GM19043 (cell line): Measurements from ENCODE around the gene RO60.
A peak's percentile ranks its signal among the peaks of the same experiment; 100 is the strongest.

ENCODE experiments used
- ATAC-seq: cut with Tn5 transposase; IDR thresholded peaks from one replicate; pipeline ENCODE4 v1.9.1; 2021; ENCODE audit warnings: low read depth; ENCODE audit not compliant: unreplicated experiment

Gene RO60

DNA sequence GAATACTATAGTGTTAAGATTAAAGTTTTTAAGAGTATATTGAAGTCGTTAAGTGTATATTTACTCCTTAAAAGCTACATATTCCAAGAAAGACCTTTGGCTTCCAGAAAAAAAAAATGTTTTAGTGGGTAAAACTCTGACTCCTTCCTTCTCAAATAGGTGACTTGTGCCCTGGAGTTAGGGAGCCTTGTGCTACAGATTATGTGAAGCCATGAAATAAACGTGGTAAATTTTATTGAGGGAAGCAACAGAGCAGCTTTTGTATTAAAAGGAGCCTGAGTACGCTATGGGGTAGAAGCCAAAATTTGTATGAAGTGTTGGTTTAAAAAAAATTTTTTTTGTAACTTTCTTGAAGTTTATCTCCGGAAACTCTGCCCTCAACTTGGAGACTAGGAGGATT lies 994 bp downstream of the RO60 start:
- no peak for ATAC-seq

- no peak for ATAC-seq
Observed at GRCh38 chr1:193060938-193061337, 1.5 kb downstream of the RO60 start.

DNA sequence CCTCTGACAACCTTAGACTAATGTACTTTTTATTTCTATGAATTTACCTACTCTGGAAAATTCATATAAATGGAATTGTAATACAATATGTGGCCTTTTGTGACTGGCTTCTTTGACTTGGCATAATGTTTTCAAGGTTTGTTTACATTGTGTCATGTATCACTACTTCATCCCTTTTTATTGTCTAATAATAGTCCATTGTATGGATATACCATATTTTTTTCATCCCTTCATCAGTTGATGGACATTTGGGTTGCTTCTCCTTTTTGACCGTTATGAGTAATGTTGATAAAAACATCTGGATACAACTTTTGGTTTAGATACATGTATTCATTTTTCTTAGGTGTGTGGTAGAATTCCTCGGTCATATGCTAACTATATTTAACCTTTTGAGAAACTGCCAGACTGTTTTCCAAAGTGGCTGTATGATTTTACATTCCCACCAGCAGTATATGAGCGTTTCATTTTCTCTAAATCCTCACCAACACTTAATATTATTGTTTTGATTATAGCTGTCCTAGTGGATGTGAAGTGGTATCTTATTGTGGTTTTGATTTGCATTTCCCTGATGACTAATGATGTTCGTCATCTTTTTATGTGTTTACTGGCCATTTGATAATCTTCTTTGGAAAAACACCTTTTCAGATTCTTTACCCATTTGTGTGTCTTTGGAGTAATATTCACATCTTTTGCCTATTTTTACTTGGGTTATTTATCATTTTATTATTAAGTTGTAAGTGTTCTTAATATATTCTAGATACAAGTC lies 3.5 kb downstream of the RO60 start:
- no peak for ATAC-seq

DNA sequence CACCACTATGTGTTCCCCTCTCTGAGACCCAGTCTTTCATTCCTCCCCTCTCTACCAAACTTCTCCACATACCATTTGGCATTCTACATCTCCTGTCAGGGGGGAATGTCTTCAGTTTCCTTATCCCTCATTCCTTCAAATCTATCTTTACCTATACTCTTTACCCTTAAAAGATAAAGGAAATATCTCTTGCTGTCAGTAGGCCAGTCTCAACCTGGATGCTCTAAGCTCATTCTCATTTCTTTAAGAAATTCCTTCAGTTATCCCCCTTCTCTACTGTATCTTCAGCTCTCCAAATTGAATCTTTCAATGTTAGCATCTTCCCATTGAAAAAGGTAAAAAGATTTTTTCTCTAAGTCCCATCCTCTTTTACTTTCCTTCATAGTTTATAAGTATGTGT lies 6.5 kb downstream of the RO60 start:
- ATAC-seq = no peak

DNA sequence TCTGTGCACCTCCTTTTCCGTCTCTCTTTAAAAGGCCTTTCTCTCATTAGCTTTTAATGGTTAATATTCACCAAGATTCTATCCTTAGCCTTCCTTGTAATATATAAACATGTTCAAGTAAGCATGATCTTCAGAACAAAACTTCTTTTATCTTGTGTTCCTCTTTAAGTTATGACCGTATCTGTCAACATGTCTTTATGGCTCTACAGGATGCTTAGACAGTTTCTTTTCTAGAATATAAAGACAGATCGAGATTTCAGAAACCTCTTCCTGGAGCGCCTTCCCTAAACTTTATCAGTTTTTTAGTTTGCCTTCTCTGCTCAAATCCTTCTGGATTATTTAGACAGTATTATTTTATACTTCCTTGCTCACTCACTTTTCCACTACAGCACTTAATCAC lies 7.2 kb downstream of the RO60 start:
- ATAC-seq = no peak

DNA sequence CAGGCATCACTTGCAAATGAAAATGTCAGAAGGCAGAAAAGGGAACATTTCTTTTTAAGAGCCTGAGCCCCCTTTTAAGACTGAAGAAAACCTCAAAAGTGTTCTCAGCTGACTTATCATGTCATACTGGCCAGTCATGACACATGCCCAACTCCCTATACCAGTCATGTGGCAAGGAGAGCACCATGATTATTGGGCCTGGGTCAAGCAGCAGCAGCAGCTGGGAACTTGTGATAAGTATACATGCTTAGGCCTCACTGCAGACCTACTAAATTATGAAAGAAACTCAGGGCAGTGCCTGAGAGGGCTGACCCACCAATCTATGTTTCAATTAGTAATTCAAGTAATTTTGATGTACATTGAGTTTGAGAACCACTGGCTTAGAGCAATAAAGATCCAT lies 8.6 kb downstream of the RO60 start:
- no peak for ATAC-seq

- peak; percentile 13 for ATAC-seq
Observed at GRCh38 chr1:193069748-193070385, 10.5 kb downstream of the RO60 start.

GRCh38 chr1:193070386-193070753 lies 11.0 kb downstream of the RO60 start:
- ATAC-seq = peak; percentile 37

DNA sequence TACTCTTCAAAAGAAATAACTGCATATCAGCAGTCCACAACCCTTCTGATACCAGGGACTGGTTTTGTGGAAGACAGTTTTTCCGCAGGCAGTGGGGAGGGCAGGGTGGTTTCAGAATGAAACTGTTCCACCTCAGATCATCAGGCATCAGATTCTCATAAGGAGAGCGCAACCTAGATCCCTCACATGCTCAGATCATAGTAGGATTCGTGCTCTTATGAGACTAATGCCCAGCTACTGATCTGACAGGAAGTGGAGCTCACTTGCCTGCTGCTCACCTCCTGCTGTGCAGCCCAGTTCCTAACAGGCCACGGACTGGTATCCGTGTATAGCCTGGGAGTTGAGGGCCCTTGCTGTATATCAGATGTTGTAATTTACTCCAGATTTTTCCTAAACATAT lies 11.5 kb downstream of the RO60 start:
- ATAC-seq = peak; percentile 63

GRCh38 chr1:193077991-193078390 lies 18.6 kb downstream of the RO60 start:
- ATAC-seq = no peak

- ATAC-seq = no peak
Observed at GRCh38 chr1:193079187-193079586, 19.8 kb downstream of the RO60 start.

- ATAC-seq = peak; percentile 94
Observed at GRCh38 chr1:193083365-193084088, 24.1 kb downstream of the RO60 start.

GRCh38 chr1:193085263-193085662 lies 25.9 kb downstream of the RO60 start:
- ATAC-seq = no peak

GRCh38 chr1:193086342-193086741 lies 26.9 kb downstream of the RO60 start:
- ATAC-seq = no peak

- no peak for ATAC-seq
Observed at GRCh38 chr1:193087893-193088292, 28.5 kb downstream of the RO60 start.

GRCh38 chr1:193090865-193091264 lies 31.5 kb downstream of the RO60 start:
- ATAC-seq = no peak

GRCh38 chr1:193094112-193094511 lies 34.7 kb downstream of the RO60 start:
- no peak for ATAC-seq

- ATAC-seq = no peak
Observed at GRCh38 chr1:193102662-193103061, 43.2 kb downstream of the RO60 start.

DNA sequence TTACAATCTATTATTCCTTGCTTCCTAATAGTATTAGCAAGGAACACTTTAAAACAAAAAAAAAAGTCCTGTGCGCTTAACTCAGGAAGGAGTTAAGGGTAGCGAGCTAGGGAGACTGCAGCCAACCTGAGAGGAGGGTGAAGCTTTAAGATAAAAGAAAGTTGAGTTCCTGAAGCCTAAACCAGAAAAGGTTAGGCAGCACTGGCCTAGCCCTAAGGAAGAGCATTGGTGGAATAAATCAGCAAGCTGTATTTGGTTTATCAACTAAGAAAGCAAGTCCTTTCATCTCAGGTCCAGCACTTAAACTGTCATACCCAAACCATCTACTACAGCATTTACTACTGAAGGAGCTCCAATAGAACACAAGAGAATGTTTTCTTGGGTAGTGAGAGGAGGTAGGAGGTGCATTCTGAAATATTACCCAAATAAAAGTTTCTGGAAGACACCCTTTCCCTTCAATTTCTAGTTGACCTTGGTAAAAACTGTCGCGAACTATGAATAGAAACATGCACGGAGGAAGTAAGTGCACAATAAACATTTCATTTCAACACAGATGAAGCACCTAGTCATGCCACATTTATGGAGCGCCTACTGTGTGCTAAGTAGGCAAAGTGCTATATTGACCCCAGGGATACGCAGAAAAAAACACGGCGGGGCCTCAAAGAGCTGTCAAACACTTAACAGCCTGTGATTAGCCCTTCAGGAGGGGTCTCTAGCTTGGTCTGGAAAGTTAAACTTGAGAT lies 44.5 kb downstream of the RO60 start:
- no peak for ATAC-seq

DNA sequence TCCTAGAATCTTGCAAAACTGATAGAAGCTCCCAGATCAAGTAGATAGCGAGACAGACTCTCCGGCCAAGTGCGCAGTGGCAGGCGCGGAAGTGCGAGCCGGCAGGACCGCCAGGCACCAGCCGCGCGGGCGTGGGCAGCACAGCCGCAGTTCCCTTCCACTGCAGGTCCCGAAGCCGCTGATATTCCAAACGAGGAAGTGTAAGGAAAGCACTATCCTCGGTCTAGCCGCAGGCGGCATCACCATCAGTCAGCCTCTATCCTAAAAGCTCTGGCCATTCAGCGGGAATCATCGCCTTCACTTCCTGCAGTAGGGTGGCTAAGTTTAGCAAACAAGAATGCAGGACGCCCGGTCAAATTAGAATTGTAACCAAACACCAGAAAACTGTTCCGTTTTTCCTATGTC lies 45.1 kb downstream of the RO60 start:
- ATAC-seq = peak; percentile 33
